GM19324 (cell line): Measurements from ENCODE around the gene TDRD12.
"Not testable (repeated sequence)": the region's sequence is repeated elsewhere in the genome, so short reads cannot be mapped to it uniquely, and the experiment has no call there.

Experiments
- ATAC-seq: cut with Tn5 transposase; IDR thresholded peaks from one replicate; pipeline ENCODE4 v1.9.1; 2021; ENCODE audit warnings: mild to moderate bottlenecking, moderate library complexity; ENCODE audit not compliant: unreplicated experiment, low FRiP score

TDRD12 gene

DNA sequence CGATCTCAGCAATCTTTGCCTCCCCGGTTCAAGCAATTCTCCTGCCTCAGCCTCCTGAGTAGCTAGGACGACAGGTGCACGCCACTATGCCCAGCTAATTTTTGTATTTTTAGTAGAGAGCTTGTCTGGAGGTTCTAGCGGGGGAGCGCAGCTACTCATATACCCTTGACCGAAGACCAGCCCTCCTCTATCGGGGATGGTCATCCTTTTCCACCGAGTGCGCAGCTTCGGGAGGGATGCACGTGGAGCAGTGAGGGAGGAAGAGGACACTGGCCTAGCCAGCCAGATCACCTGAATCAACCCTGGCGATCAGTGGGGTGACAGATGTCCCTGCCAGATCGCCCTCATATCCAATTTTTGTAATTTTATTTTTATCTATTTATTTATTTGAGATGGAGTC, 143.2 kb downstream of the TDRD12 start:
- ATAC-seq, result no peak

DNA sequence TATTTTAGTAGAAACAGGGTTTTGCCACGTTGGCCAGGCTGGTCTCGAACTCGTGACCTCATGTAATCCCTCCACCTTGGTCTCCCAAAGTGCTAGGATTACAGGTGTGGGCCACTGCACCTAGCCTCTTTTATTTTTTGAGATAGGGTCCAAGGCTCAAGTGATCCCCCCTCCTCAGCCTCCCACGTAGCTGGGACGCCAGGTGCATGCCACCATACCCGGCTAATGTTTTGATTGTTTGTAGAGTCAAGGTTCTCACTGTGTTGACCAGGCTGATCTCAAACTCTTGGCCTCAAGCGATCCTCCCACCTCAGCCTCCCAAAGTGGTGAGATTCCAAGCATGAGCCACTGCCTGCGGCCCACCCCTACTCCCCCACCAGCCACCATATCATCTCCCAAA, 143.7 kb downstream of the TDRD12 start:
- no peak for ATAC-seq

DNA sequence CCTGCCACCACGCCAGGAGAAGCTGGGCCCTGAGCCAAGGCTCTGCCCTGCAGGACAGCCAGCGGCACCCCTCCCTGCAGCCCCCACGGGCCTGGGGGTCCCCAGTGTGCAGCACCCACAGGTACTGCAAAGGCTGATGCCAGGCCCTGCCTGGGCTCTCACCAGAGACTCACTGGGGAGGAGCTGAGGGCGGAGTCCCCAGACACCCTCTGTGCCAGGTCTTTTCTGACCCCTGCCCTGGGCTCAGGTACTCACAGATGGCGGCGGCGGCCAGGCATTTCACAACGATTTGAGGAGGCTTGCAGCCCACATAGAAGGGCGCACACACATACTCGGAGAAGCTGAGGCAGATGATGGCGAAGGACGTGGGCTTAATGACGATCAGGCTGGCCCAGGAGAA, 144.3 kb downstream of the TDRD12 start:
- no peak for ATAC-seq

DNA sequence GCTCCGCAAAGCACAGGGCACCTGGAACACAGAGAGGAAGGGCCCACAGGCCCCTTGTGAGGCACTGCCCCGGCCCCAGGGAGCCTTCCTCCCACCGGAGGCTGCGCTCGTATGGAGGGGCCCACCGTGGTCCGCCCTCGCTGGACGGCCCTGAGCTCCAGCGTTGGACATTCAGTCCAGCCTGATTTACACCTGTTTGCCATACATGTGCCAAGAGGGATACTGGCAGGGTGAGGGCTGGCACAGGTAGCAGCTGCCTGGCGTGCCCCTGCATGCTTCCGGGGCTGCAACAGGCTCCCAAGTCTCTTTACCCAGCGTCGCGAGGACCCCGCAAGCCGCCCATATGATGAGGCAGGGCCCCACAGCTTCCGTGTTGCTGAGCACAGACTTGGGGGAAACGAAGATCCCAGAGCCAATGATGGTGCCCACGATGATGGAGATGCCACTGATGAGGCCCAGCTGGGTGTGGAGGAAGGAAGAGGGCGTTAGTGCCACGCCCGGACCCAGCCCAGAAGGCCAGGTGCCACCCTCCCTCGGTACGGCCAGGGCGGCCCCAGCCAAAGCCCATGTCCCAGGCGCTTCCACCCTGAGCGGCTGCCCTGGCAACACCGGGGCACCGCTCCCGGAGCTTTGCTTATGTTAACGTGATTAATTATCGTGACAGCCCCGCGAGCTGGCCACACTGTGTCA, 144.9 kb downstream of the TDRD12 start:
- no peak for ATAC-seq

DNA sequence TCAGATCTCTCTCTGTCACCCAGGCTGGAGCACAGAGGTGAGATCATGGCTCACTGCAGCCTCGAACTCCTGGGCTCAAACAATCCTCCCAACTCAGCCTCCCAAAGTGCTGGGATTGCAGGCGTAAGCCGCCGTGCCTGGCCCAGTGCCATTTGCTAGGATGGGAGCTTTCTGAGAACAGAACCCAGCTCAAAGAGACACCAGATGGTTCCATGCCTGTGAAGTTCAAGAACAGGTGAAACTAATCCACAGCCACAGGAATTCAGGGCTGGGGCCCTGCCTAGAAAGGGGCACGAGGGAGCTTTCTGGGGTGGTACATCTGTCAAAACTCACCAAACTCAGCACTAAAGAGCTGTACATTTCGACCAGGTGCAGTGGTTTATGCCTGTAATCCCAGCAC, 145.8 kb downstream of the TDRD12 start:
- ATAC-seq, result no peak

DNA sequence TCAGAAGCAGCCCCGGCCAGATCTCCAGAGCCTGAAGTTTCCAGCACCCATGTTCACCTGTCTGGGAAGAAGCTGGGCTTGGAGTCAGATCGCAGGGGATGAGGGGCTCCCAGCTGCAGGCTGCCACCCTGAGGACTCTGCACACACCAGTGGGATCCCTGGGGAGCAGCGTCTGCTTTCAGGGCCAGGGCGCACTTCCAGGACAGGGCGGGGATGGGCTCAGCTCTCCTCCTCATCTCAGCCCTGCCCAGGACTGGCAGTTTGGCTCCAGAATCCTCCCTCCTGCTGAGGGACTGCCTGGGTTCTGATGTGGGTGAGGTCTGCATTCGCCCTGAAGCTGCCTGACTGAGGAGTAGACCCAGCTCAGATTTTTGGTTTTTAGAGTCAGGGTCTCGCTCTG, 146.5 kb downstream of the TDRD12 start:
- no peak for ATAC-seq

DNA sequence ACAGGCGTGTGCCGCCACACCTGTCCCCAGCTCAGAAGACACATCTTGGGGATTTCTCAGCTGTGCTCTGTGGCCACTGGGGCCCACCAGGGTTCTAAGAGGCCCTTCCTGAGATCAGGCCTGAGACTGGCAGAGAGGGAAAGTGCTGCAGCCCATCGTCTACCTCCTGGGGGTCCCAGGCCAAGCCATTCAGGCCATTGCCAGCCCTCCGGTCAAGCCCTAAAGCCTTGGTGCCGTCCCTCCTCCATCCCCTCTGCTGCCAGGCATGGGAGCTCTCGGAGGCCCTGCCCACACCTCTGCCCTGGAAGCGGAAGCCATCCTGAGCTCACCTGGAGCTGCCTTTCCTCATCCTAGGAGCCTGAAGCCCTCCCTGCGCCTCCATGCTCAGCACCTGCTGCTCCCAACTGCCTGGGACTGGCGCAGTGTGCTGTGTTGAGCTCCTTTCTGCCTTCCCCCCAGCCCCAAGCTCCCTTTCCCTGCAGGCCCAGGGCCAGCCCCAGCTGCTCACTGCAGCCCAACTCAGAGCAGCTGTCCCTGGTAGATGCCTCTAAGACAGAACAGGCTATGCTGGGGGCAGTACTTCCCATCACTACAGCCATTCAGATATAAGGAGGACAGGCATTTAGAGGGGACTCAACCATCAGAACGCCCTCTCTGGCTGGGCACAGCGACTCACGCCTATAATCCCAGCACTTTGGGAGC, 147.1 kb downstream of the TDRD12 start:
- ATAC-seq, result no peak

DNA sequence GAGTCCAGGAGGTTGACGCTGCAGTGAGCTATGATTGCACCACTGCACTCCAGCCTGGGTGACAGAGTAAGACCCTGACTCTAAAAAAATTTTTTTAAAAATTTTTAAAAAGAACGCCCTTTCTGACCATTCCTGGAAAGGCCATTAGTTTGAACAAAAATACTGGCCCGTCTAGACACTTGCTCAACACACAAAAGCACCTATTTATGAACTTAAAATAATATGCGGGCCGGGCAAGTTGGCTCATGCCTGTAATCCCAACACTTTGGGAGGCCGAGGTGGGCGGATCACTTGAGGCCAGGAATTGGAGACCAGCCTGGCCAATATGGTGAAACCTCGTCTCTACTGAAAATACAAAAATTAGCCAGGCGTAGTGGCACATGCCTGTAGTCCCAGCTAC, 147.9 kb downstream of the TDRD12 start:
- ATAC-seq, result not testable (repeated sequence)

DNA sequence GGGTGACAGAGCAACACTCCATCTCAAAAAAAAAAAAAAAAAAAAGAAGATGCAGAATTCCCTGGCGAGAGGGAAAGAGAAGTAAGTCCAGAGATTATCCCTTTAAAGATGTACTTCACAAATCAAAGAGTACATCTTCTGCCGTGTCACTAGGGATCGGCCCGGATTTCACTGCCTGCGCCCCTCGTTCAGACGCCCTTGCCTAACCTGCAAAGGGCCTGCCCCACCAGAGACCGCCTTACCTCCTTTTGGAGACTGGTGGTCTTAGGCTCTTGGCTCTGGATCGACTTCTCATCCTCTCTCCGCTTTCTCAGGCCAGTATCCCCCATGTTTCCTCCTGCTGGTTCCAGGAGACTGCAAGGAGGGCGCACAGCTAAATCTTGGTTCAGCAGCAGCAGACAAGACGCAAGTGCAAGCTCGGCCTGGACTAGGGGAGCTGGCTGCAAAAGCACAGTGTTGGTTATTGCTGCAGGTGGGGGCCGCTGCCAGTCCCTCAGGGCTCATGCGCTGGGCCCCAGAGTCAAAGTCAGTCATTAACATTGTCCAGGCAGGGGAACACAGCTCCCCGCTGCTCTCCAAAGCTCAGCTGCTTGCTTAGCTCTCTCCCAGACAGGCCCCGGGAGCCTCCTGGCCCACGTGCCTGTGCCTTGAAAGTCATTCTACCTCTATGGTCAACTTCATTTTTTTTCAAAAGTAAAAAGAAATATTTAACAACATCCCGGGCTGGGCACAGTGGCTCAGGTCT, 148.8 kb downstream of the TDRD12 start:
- ATAC-seq, result no peak

DNA sequence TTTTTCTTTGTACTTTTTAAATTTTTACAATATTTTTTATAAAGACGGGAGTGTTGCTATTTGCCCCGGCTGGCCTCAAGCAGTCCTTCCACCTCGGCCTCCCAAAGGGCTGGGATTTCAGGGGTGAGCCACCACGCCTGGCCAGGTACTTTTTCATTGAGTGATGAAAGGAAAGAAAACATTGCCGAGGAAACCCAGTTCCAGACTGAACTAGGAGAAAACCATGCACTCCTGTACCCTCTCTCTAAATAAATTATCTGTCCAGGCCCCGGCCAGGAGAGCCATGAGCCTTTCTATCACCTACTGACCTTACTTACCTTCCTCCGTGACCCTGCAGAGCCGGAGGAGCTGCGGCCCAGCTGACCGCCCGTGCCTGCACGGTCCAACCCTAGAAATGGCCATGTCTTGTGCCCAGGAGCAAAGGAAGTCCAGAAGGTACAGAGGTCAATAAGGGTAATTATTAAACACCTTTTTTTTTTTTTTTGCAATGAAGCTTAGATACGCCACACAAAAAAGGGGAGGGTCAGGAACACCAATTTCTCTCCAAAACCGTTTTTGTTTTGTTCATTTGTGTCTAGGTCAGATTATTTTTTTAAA, 149.9 kb downstream of the TDRD12 start, which contains the start of gene SLC7A9:
Gene SLC7A9 (minus strand): TSS at position 399 of the 597 bp plus-strand sequence. CDS start 1,233 bp downstream, outside the sequence.
- no peak for ATAC-seq

DNA sequence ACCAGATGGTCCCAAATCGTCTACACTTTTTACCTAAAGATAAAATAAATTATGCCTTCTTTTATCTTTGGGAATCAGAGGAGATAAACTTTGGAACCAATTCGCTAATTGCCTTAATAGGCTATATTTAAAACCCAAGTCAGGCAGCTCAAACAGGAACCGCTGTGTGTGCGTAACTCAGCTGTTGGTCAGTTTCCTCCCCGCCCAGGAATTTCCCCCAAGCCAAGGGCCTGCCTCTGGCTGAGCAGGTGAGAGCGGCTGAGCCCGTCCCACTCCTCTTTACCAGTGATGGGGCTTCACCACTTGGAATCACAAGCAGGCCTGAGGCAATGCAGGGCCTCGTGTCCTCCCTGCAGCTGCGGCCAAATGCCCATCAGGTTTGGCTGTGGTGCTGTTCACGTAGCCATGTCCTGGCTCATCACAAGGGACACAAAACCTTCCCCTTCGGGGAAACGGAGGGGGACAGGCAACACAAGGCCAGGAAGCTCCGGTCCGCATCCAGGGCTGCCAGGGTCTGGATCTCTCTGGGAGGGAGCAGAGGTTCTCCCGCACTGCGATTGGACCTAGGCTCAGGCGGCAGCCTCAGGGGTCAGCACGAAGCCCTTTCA, 150.5 kb downstream of the TDRD12 start:
- ATAC-seq, result no peak

DNA sequence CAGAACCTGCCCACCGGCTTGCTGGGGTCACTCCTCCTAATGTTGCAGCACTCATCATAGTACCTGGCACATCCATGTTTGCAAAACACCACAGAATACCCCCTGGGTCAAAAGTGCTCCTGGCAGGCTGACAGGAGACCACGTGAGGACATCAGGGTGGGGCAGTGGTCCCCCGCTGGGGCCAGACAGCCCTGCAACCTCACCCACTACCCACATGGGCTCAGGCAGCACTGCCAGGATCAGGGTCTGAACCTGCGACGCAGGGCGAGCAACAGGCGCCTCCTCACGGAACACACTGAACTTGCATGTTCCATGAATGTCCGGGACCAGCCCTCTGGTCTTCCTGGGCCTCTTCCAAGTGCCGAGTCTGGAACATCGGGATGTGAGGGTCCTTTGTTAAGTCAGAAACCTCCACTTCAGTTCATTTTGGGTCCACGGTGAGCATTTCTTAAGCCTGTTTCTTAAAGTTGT, 151.4 kb downstream of the TDRD12 start:
- ATAC-seq, result no peak

DNA sequence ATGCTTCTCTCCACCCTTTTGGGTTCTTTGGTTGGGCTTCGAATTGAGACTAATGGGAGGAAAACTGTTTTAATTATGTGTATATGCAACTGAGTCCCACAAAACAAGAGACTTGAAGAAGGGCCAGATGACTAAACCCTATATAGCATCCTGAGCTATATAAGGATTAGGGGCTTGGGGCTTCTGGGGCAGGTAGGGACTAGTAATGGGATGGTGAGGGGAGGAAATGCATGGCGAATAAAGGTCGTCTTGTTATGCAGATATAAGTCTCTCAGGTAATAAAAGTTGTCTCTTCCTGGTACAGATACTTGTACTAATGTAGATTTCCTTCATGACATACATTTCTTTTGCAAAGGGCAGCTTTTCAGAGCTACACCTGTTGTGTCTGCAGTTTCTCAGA, 152.8 kb downstream of the TDRD12 start:
- ATAC-seq, result no peak

DNA sequence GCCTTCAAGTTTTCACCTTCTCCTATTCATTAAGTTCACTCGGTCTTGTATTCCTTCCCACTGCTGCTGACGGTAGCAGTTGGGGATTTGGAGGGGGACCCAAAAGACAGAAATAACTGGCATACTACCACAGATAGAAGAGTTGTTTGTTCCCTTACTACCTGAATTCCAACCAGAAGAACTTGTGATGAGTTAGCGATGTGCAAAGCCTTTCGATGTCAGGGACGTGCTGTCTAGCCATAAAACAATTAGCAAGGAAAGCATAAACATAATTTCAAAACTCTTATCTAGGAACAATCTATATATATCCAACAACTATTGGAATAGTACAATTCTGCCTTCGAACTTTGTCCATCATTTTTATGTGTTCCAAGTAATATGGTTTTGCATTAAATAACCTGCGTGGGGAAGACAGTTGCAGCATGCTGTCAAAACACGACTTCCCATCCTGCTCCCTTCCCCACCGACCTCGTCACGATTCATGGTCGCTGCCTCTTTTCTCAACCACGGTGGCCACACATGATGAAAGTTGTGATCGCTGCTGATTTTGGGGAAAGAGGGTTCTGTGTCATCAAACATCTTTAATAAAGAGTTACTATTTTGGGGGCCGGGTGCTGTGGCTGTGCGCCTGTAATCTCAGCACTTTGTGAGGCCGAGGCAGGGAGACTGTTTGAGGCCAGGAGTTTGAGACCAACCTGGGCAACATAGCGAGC, 153.8 kb downstream of the TDRD12 start:
- ATAC-seq, result no peak

DNA sequence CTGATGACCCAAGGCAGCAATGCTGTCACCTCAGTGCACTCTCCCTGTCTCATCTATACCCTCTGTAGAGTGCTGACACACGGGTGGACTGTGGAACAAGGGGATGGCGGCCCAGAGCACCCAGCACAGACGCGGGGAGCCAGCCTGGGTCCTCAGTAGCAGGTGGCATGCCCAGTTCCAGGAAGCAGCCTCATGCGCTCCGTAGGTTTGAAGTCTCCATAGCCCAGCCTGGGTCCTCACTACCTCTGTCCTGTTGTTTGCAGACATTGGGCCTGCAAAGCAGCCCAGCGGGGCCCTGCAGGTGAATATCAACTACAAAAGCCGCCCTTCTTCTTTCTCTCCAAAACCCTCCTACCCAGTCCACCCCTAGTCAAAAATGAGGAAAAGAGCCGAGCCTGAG, 155.0 kb downstream of the TDRD12 start:
- no peak for ATAC-seq

DNA sequence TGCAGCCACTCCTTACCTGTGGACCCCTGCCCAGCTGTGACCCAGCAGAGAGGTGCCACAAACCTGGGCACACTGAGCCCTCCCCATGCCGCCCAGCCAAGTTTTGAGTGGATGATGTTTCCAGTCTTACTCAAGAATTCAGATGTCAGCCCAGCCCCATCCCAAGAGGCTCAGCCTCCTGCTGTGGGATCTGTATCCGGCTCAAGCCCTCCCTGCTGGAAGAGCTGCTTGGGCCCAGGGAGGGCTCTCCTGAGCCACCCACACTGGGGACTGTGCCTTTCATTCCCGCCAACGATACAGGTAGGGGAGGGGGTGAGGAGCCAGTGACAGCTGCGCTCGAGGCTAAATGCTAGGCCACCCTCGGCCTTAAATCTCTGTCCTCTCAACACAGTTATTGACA, 155.9 kb downstream of the TDRD12 start:
- no peak for ATAC-seq

DNA sequence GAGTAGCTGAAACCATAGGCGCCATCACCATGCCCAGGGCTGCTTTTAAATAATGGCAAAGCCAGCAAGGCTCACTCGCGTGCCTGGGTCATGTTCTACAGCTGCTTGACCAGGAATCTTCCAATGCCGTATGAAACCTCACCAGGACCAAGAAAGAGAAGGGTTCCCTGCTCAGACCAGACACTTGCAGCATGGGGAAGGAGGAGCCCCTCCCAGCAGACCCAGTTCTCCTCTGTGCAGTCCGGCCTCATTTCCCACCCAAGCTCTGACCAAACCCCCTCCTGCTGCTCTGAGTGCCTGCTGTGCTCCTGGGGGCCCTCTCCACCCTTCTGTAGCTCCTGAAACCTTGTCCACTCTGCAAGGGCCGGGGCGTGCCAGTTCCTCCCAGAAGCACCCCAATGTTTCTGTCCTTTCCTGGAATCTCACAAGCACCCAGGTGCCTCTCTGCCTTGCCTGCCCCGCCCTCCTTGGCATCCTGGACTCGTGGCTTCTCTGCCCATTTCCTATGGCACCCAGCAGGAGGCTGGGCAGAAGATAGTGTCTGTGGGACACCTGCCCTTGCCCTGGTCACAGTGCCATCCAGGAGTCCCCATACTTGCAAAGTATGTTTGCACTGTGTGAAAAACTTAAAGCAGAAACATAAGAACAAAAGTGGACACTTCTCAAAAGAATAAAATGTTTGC, 156.8 kb downstream of the TDRD12 start:
- no peak for ATAC-seq

DNA sequence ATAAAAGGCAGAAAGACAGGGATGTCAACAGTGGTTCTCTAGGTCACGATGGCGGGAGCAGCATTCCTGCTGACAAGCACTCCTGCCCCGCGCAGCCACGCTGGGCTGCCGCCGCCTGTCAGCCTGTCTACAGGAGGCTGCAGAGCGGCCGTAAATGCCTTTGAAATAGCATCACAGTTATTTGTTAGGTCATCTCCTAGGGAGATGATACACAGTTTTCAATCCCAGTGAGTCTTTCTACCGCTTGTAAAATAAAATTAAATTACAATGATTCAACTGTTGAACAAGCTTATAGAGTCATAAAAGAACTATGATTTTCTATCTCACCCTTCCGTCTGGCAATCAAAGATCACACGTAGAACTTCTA, 157.3 kb downstream of the TDRD12 start:
- ATAC-seq, result no peak
